Common myeloid progenitor, CD34-positive (primary cell): ENCODE measurements around the gene MTFR1L.

Source experiments
- CTCF ChIA-PET: fragments of 350-600 bp; sonication (Branson Sonifier 250); formaldehyde crosslinking; loops from one replicate; lab custom pipeline; 2021; ENCODE audit warnings: antibody characterized with exemption; lab: Charles Lee
- POLR2A ChIA-PET: fragments of 350-600 bp; sonication (Branson Sonifier 250); formaldehyde crosslinking; loops from one replicate; lab custom pipeline; 2021; ENCODE audit warnings: antibody characterized with exemption; lab: Charles Lee
- DNase-seq, 3 donors: peaks; one replicate each; pipeline versions ENCODE4 v3.0.0 to v3.0.0-alpha.2; 2013
- H3K27ac ChIP-seq, 2 experiments: 1 replicate in 1 of 2; 2 replicates in 1 of 2; pipeline ENCODE4 v1.7.0; 2013; ENCODE audit warnings: inconsistent platforms in 2 of 2, low read length in 2 of 2, mild to moderate bottlenecking in 2 of 2, low read depth in 1 of 2, moderate library complexity in 1 of 2; ENCODE audit not compliant: severe bottlenecking in 2 of 2, insufficient read depth in 1 of 2, poor library complexity in 1 of 2
- H3K27me3 ChIP-seq, 5 experiments: replicated peaks in 2 of 5; 1 replicate in 3 of 5; 2 replicates in 2 of 5; pipeline versions ENCODE4 v1.6.1 to v1.7.0; 2013; ENCODE audit warnings: low read length in 4 of 5, mild to moderate bottlenecking in 2 of 5, moderate library complexity in 2 of 5, inconsistent platforms in 1 of 5; ENCODE audit not compliant: insufficient read depth in 5 of 5, control insufficient read depth in 4 of 5
- H3K36me3 ChIP-seq, 4 experiments: 1 replicate in 2 of 4; 2 replicates in 2 of 4; pipeline versions ENCODE4 v1.6.1 to v1.7.0; 2013; ENCODE audit warnings: low read length in 3 of 4, control low read depth in 1 of 4, mild to moderate bottlenecking in 1 of 4; ENCODE audit not compliant: control insufficient read depth in 4 of 4, insufficient read depth in 4 of 4
- H3K4me1 ChIP-seq, 4 experiments: 1 replicate in 3 of 4; 2 replicates in 1 of 4; pipeline versions ENCODE4 v1.6.1 to v1.7.1; 2013; ENCODE audit warnings: low read length in 3 of 4, mild to moderate bottlenecking in 3 of 4, control low read depth in 1 of 4, inconsistent platforms in 1 of 4, moderate library complexity in 1 of 4; ENCODE audit not compliant: control insufficient read depth in 4 of 4, insufficient read depth in 4 of 4; ENCODE audit errors: control extremely low read depth in 1 of 4
- H3K4me3 ChIP-seq, 7 experiments: 1 replicate in 4 of 7; 2 replicates in 3 of 7; pipeline versions ENCODE4 v1.5.1 to v1.7.0; 2013; ENCODE audit warnings: mild to moderate bottlenecking in 7 of 7, low read length in 6 of 7, moderate library complexity in 6 of 7, inconsistent platforms in 2 of 7, low read depth in 2 of 7, control low read depth in 1 of 7; ENCODE audit not compliant: insufficient read depth in 4 of 7, control insufficient read depth in 1 of 7; ENCODE audit errors: extremely low read depth in 1 of 7
- H3K9me3 ChIP-seq, 5 experiments: 1 replicate in 4 of 5; 2 replicates in 1 of 5; pipeline versions ENCODE4 v1.6.1 to v1.7.1; 2013; ENCODE audit warnings: low read length in 4 of 5, mild to moderate bottlenecking in 2 of 5, inconsistent platforms in 1 of 5, low read depth in 1 of 5, moderate library complexity in 1 of 5; ENCODE audit not compliant: control insufficient read depth in 4 of 5, insufficient read depth in 2 of 5; ENCODE audit errors: control extremely low read depth in 1 of 5
- WGBS: methylation state at CpG from one replicate; pipeline ENCODE4 v1.1.5; 2013; ENCODE audit not compliant: insufficient coverage; 5-methylcytosine and 5-hydroxymethylcytosine counted together

Gene MTFR1L

GRCh38 chr1:25818569-25818968 is 1.2 kb upstream of the MTFR1L start:
- no peak for DNase-seq
- Histone ChIP-seq H3K27me3 (no peaks in the 10 kb centered on the region), H3K4me3 (no peak overlapping the region), H3K36me3 (peaks cover 0 to 30% (median 18%) of the 10 kb centered on the region in 4 experiments), H3K9me3 (no peaks in the 10 kb centered on the region), H3K4me1 (peaks cover 6 to 36% (median 32%) of the 10 kb centered on the region in 4 experiments), H3K27ac (no peak overlapping the region)
- 86% methylated on average over 6 of the region's 6 CpGs for WGBS
- ChIA-PET POLR2A (no interaction called here), CTCF (interaction anchor here (1.0 kb wide), 1 partner anchor 315 kb away, joined by 3 read pairs; no protein-coding TSS in a partner anchor)

GRCh38 chr1:25820247-25821111 is 725 bp downstream of the MTFR1L start:
- ChIA-PET CTCF (interaction anchor here (0.7 to 2.7 kb wide), 5 partner anchors 9 to 211 kb away, joined by 3 to 8 read pairs (median 3); no protein-coding TSS in a partner anchor), POLR2A (interaction anchor here (0.6 to 1.3 kb wide), 5 partner anchors 11 to 1270 kb away, joined by 3 to 4 read pairs (median 3); partner anchors contain the start of gene PAFAH2)
- H3K36me3 ChIP-seq: peaks cover 0 to 21% (median 15%) of the 10 kb centered on the region in 4 experiments
- peak overlapping the region; percentile 58 to 87 for H3K27ac ChIP-seq
- peak overlapping the region; percentile 72 to 93 (median 88) for H3K4me3 ChIP-seq
- DNase-seq: peak; percentile 56 to 80 (median 77)
- H3K27me3 ChIP-seq: no peaks in the 10 kb centered on the region
- H3K4me1 ChIP-seq: peaks cover 6 to 36% (median 32%) of the 10 kb centered on the region in 4 experiments
- H3K9me3 ChIP-seq: no peaks in the 10 kb centered on the region
- under 1% methylated on average over 54 of the region's 67 CpGs for WGBS

- peak overlapping the region; percentile 58 to 87 for H3K27ac ChIP-seq
- H3K36me3 ChIP-seq: peaks cover 0 to 18% (median 14%) of the 10 kb centered on the region in 4 experiments
- POLR2A ChIA-PET: interaction anchor here (0.6 kb wide), 1 partner anchor 210 kb away, joined by 3 read pairs; no protein-coding TSS in a partner anchor
- CTCF ChIA-PET: interaction anchor here (0.9 to 2.7 kb wide), 2 partner anchors 8 to 72 kb away, joined by 3 to 8 read pairs; no protein-coding TSS in a partner anchor
- peak overlapping the region; percentile 72 to 93 (median 88) for H3K4me3 ChIP-seq
- 25% methylated on average over 10 of the region's 10 CpGs for WGBS
- no peaks in the 10 kb centered on the region for H3K27me3 ChIP-seq
- H3K9me3 ChIP-seq: no peaks in the 10 kb centered on the region
- no peak for DNase-seq
- H3K4me1 ChIP-seq: peaks cover 6 to 36% (median 32%) of the 10 kb centered on the region in 4 experiments
These were observed 1.3 kb downstream of the MTFR1L start for GRCh38 chr1:25821112-25821476.

GRCh38 chr1:25821630-25822091 is 1.9 kb downstream of the MTFR1L start:
- Histone ChIP-seq H3K27me3 (no peaks in the 10 kb centered on the region), H3K4me3 (peak overlapping the region in 3 of 7 experiments; percentile 81 to 93 (median 91)), H3K36me3 (peaks cover 2 to 24% (median 19%) of the 10 kb centered on the region in 4 experiments), H3K27ac (peak overlapping the region in 1 of 2 experiments; percentile 87), H3K4me1 (peaks cover 6 to 36% (median 32%) of the 10 kb centered on the region in 4 experiments), H3K9me3 (no peaks in the 10 kb centered on the region)
- ChIA-PET POLR2A (no interaction called here), CTCF (interaction anchor here (0.9 to 2.7 kb wide), 2 partner anchors 8 to 74 kb away, joined by 3 to 8 read pairs; no protein-coding TSS in a partner anchor)
- DNase-seq: no peak
- 100% methylated on average over 3 of the region's 5 CpGs for WGBS

GRCh38 chr1:25825605-25826004 is 5.9 kb downstream of the MTFR1L start:
- H3K27ac ChIP-seq: peak overlapping the region in 1 of 2 experiments; percentile 15
- H3K27me3 ChIP-seq: no peaks in the 10 kb centered on the region
- CTCF ChIA-PET: interaction anchor here (1.0 to 1.5 kb wide), 3 partner anchors 9 to 74 kb away, joined by 3 read pairs; no protein-coding TSS in a partner anchor
- WGBS: no CpG with 5 or more reads among the region's 2 CpGs
- no peak overlapping the region for H3K4me3 ChIP-seq
- H3K4me1 ChIP-seq: peaks cover 3 to 17% (median 13%) of the 10 kb centered on the region in 4 experiments
- H3K9me3 ChIP-seq: no peaks in the 10 kb centered on the region
- H3K36me3 ChIP-seq: peaks cover 16 to 60% (median 47%) of the 10 kb centered on the region in 4 experiments
- DNase-seq: no peak
- POLR2A ChIA-PET: no interaction called here

- peaks cover 7 to 17% (median 8%) of the 10 kb centered on the region in 4 experiments for H3K4me1 ChIP-seq
- H3K9me3 ChIP-seq: no peaks in the 10 kb centered on the region
- ChIA-PET POLR2A (no interaction called here), CTCF (no interaction called here)
- no peak overlapping the region for H3K27ac ChIP-seq
- peaks cover 21 to 66% (median 54%) of the 10 kb centered on the region in 4 experiments for H3K36me3 ChIP-seq
- DNase-seq: no peak
- no peak overlapping the region for H3K4me3 ChIP-seq
- WGBS: 94% methylated on average over 9 of the region's 10 CpGs
- H3K27me3 ChIP-seq: no peaks in the 10 kb centered on the region
These were observed 6.8 kb downstream of the MTFR1L start for GRCh38 chr1:25826571-25826970.
